ENCODE data around the gene RERE. TPM values are rescaled to one million over a fixed set of nuclear protein-coding genes. Genes with fewer than 3 reads are reported as not detected.
"Not testable (repeated sequence)": the region's sequence is repeated elsewhere in the genome, so short reads cannot be mapped to it uniquely, and the experiment has no call there.

Gene RERE
- total and polyA plus RNA-seq, 12 donors, result 46.5 to 163 (median 139) TPM

- intact Hi-C loops (cut with DNase I), result no loop called here
- Histone ChIP-seq H3K27me3 (no peaks in the 10 kb centered on the region), H3K4me1 (peaks cover 0 to 9% (median 0%) of the 10 kb centered on the region in 9 donors), H3K36me3 (peaks cover 0 to 13% (median 0%) of the 10 kb centered on the region in 9 donors), H3K9me3 (no peaks in the 10 kb centered on the region), H3K27ac (no peak overlapping the region), H3K4me3 (no peak overlapping the region)
- no peak for TF ChIP-seq CTCF (IDR thresholded peaks at IDR 0.05)
- ATAC-seq (no peak), DNase-seq (no peak)
- 95% methylated on average over 6 of the region's 6 CpGs for WGBS, 2 donors
Observed at GRCh38 chr1:8790478-8790877, 27.0 kb downstream of the RERE start.

- 81 to 85% methylated on average over 11 of the region's 11 CpGs for WGBS, 2 donors
- peaks cover 0 to 10% (median 0%) of the 10 kb centered on the region in 9 donors for H3K36me3 ChIP-seq
- intact Hi-C loops (cut with DNase I), result no loop called here
- no peak for TF ChIP-seq CTCF (IDR thresholded peaks at IDR 0.05)
- H3K27ac ChIP-seq, result no peak overlapping the region
- ATAC-seq (no peak), DNase-seq (no peak)
- no peaks in the 10 kb centered on the region for H3K27me3 ChIP-seq
- peaks cover 0 to 9% (median 0%) of the 10 kb centered on the region in 9 donors for H3K4me1 ChIP-seq
- no peak overlapping the region for H3K4me3 ChIP-seq
- no peaks in the 10 kb centered on the region for H3K9me3 ChIP-seq
Observed at GRCh38 chr1:8789314-8790214, 27.9 kb downstream of the RERE start.

GRCh38 chr1:8787218-8787617 lies 30.2 kb downstream of the RERE start:
- 96 to 97% methylated on average over 3 of the region's 3 CpGs for whole genome bisulfite sequencing, 2 donors
- Histone ChIP-seq H3K27ac (no peak overlapping the region), H3K9me3 (no peaks in the 10 kb centered on the region), H3K36me3 (peaks cover 0 to 10% (median 0%) of the 10 kb centered on the region in 9 donors), H3K4me1 (peaks cover 0 to 9% (median 0%) of the 10 kb centered on the region in 9 donors), H3K27me3 (no peaks in the 10 kb centered on the region), H3K4me3 (no peak overlapping the region)
- ATAC-seq, result no peak
- intact Hi-C loops (cut with DNase I), result no loop called here
- no peak for DNase-seq
- no peak for TF ChIP-seq CTCF (IDR thresholded peaks at IDR 0.05)

GRCh38 chr1:8786204-8786603 lies 31.2 kb downstream of the RERE start:
- WGBS, 2 donors, result 93 to 95% methylated on average over 4 of the region's 4 CpGs
- H3K4me1 ChIP-seq, result peaks cover 0 to 11% (median 3%) of the 10 kb centered on the region in 9 donors
- H3K27me3 ChIP-seq; H3K36me3 ChIP-seq; intact Hi-C loops (cut with DNase I); H3K27ac ChIP-seq; ATAC-seq; DNase-seq; H3K9me3 ChIP-seq; H3K4me3 ChIP-seq: not testable (repeated sequence)

GRCh38 chr1:8782955-8783354 lies 34.5 kb downstream of the RERE start:
- intact Hi-C loops (cut with DNase I), result no loop called here
- DNase-seq (no peak), ATAC-seq (no peak)
- H3K36me3 ChIP-seq, result peaks cover 0 to 10% (median 0%) of the 10 kb centered on the region in 9 donors
- H3K4me1 ChIP-seq, result peaks cover 0 to 20% (median 11%) of the 10 kb centered on the region in 9 donors
- no peak for TF ChIP-seq CTCF (IDR thresholded peaks at IDR 0.05)
- no peak overlapping the region for H3K4me3 ChIP-seq
- WGBS, 2 donors, result 99 to 100% methylated on average over 2 of the region's 2 CpGs
- no peak overlapping the region for H3K27ac ChIP-seq
- no peaks in the 10 kb centered on the region for H3K9me3 ChIP-seq
- no peaks in the 10 kb centered on the region for H3K27me3 ChIP-seq
